NCI-H748 treated with DMSO at 0.1 percent for 48 hours (cell line): ENCODE measurements around the gene ZNF670.
"Not testable (repeated sequence)": the region's sequence is repeated elsewhere in the genome, so short reads cannot be mapped to it uniquely, and the experiment has no call there.

Source experiments
- DNase-seq: peaks from one replicate; lab custom pipeline; 2025; lab: John Stamatoyannopoulos, UW

The ZNF670 gene

DNA sequence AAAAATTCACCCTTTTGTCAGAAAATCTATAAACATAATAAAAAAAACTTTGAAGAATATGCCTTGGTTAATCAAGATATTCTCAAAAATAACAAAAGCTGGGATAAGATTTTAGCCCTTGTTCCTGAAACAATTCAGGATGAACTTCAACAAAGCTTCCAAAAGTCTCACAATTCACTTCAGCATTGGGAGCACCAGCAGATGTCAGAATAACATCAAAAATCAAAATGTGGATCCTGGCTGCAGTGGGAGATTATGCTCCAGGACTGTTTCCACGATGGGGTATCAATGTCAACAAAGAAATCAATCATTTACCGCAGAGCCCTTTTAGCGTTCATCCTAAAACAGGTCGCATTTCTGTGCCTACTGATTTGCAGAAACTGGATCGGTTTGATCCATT lies 35.2 kb downstream of the ZNF670 start:
- no peak for DNase-seq

- no peak for DNase-seq
These were observed 40.9 kb downstream of the ZNF670 start for GRCh38 chr1:247037511-247038320.

GRCh38 chr1:247032306-247032705 lies 46.3 kb downstream of the ZNF670 start:
- DNase-seq, result not testable (repeated sequence)
